ENCODE data around the gene GDF11. TPM values are rescaled to one million over a fixed set of nuclear protein-coding genes. Genes with fewer than 3 reads are reported as not detected.

GDF11 gene
- total and polyA plus RNA-seq, 2 of the 8 experiments (the other 6 are each of a cell fraction or from before 2014, with no cell fraction given): 12.1 to 15.1 TPM

DNA sequence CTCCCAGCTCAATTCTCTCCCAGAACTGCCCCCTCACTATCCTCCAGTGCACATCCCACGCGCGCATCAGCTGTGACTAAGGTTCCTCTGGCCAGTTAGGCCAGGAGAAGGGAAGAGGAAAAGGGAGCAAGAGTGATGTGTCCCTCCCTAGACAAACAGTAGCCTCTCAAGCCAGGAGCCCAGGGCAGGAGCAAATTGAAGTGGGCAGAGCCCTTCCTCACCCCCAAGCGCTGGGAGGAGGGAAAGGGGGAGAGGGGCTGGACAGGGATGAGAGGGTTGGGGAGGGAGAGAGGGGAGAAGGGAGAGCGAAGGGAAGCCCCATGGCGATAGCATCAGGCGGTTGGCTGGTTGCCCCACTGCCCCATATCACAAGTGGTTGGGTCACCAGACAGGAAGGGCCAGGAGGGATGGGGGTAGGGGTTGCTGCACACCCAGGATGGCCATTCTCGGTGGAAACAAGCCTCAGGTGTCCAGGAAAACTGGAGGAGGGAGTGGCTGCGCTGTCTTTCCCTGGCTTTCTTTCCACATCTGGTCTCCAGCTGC lies 15.2 kb upstream of the GDF11 start:
- peaks cover 0 to 12% (median 10%) of the 10 kb centered on the region in 4 experiments; a peak in 6 of 7 replicates for H3K4me1 ChIP-seq (replicated peaks in 1 of 4; ENCODE audit: control insufficient read depth in 3 of 4, insufficient read depth in 4 of 4, low read length in 3 of 4)
- peaks cover 5% of the 10 kb centered on the region; the same call in 1 of the 2 replicates for H3K79me1 ChIP-seq (ENCODE audit: low read depth, low read length)
- peaks cover 0 to 17% of the 10 kb centered on the region in 2 experiments; a peak in 2 of 4 replicates for H3K79me2 ChIP-seq (ENCODE audit: control insufficient read depth in 1 of 2, insufficient read depth in 2 of 2, low read length in 2 of 2)
- no peak overlapping the region for H2BK12ac ChIP-seq (ENCODE audit: low read depth, low read length)
- H3K36me3 ChIP-seq (ENCODE audit: control insufficient read depth in 2 of 4, insufficient read depth in 4 of 4, low read length in 3 of 4): peaks cover 6 to 29% (median 15%) of the 10 kb centered on the region in 4 experiments; a peak in 5 of 8 replicates
- no peak overlapping the region for H2BK120ac ChIP-seq (replicated peaks; ENCODE audit: low read depth, low read length)
- H3K9me3 ChIP-seq (ENCODE audit: insufficient read depth in 2 of 2, low read depth in 1 of 2, low read length in 1 of 2): no peaks in the 10 kb centered on the region
- no peak overlapping the region for H4K5ac ChIP-seq (ENCODE audit: insufficient read length, low read depth, low read length)
- no peak for DNase-seq (ENCODE audit: low read depth in 1 of 2, low spot score in 2 of 2)
- POLR2A ChIA-PET (ENCODE audit: partially characterized antibody): interaction anchor here (1.2 to 34.1 kb wide), 5 partner anchors 9 to 38 kb away, joined by 4 to 809 read pairs (median 21); partner anchors contain the start of genes BLOC1S1, ITGA7 and RDH5
- TF ChIP-seq POLR2AphosphoS5 (IDR thresholded peaks at IDR 0.05; ENCODE audit: low read depth, low read length) (0 out of 2 replicates have a peak, but pooled peaks have one; percentile 41), HDAC2 (IDR thresholded peaks at IDR 0.05; ENCODE audit: borderline replicate concordance in 1 of 2, low read depth in 2 of 2, low read length in 2 of 2) (peak in 1 of 2 experiments; percentile 4; a peak in 1 of 4 replicates)
- TF ChIP-seq, protein P1, sequence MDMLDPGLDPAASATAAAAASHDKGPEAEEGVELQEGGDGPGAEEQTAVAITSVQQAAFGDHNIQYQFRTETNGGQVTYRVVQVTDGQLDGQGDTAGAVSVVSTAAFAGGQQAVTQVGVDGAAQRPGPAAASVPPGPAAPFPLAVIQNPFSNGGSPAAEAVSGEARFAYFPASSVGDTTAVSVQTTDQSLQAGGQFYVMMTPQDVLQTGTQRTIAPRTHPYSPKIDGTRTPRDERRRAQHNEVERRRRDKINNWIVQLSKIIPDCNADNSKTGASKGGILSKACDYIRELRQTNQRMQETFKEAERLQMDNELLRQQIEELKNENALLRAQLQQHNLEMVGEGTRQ (IDR thresholded peaks at IDR 0.05; ENCODE audit: low read length): no peak
- H3K4me3 ChIP-seq (ENCODE audit: extremely low read depth in 1 of 4, insufficient read depth in 2 of 4, low read depth in 3 of 4, low read length in 4 of 4): peak overlapping the region; percentile 54 to 93 (median 90)
- H3K4ac ChIP-seq (replicated peaks; ENCODE audit: insufficient read length, low read depth, low read length): peak overlapping the region; percentile 24
- no peak overlapping the region; the same call in 1 of the 2 replicates for H4K8ac ChIP-seq (ENCODE audit: extremely low read depth, insufficient read depth, low read length)
- 22% methylated on average over 8 of the region's 9 CpGs; no CpG with 5 or more reads in 1 of the 2 experiments for WGBS, 2 experiments (ENCODE audit: extremely low coverage in 1 of 2, insufficient coverage in 1 of 2, insufficient read length in 1 of 2, insufficient replicate concordance in 2 of 2, low coverage in 1 of 2, low lambda C conversion rate in 2 of 2, missing lambda C conversion rate in 1 of 2)
- peaks cover 15% of the 10 kb centered on the region for H3K23me2 ChIP-seq (ENCODE audit: low read depth, low read length)
- H2BK15ac ChIP-seq (ENCODE audit: low read length): peak overlapping the region; percentile 65
- H3K4me2 ChIP-seq (ENCODE audit: insufficient read depth in 1 of 2, low read depth in 2 of 2, low read length in 2 of 2): peak overlapping the region; percentile 82 to 92
- no peak overlapping the region for H2BK20ac ChIP-seq (ENCODE audit: low read length)
- no peak overlapping the region for H2AK5ac ChIP-seq (ENCODE audit: low read depth, low read length)
- peak overlapping the region; percentile 26 to 75 (median 56); a peak in 5 of 7 replicates for H3K9ac ChIP-seq (replicated peaks in 1 of 4; ENCODE audit: extremely low read depth in 1 of 4, low read depth in 3 of 4, low read length in 3 of 4)
- H3K27me3 ChIP-seq (replicated peaks in 1 of 4; ENCODE audit: control insufficient read depth in 3 of 4, extremely low read depth in 1 of 4, insufficient read depth in 3 of 4, low read length in 3 of 4): no peaks in the 10 kb centered on the region
- H4K91ac ChIP-seq (replicated peaks; ENCODE audit: insufficient read length, low read length): peak overlapping the region; percentile 40
- H3K27ac ChIP-seq (ENCODE audit: low read depth, low read length): peak overlapping the region; percentile 25; the same call in 1 of the 2 replicates
- peak overlapping the region; percentile 77; the same call in 1 of the 2 replicates for H2BK5ac ChIP-seq (ENCODE audit: low read depth, low read length)
- peak overlapping the region; percentile 5 for H3K56ac ChIP-seq (replicated peaks; ENCODE audit: insufficient read length, low read depth, low read length)
- no peak for FAIRE-seq
- H3K14ac ChIP-seq (ENCODE audit: insufficient read length): no peak overlapping the region
- peaks cover 2 to 6% of the 10 kb centered on the region in 2 experiments for H4K20me1 ChIP-seq (replicated peaks in 1 of 2; ENCODE audit: control insufficient read depth in 1 of 2, insufficient read depth in 2 of 2, low read length in 2 of 2)
- CTCF ChIA-PET (ENCODE audit: partially characterized antibody): interaction anchor here (1.2 to 1.8 kb wide), 2 partner anchors 10 to 11 kb away, joined by 4 to 16 read pairs; no protein-coding TSS in a partner anchor
- no peak overlapping the region for H2AFZ ChIP-seq (ENCODE audit: low read length)
- H3K23ac ChIP-seq (ENCODE audit: insufficient read length): no peak overlapping the region
- peak overlapping the region; percentile 85 for H3K18ac ChIP-seq (ENCODE audit: extremely low read depth, low read length)

All from H1 (cell line).